HepG2 (cell line): ENCODE results near the gene STAT1. TPM values are rescaled to one million over a fixed set of nuclear protein-coding genes. Genes with fewer than 3 reads are reported as not detected.

Source experiments
- ATAC-seq: fragments of 200-7000 bp; cut with Tn5 transposase; 3 replicates; pipeline ENCODE4 v1.9.1; 2020; ENCODE audit warnings: mild to moderate bottlenecking, moderate library complexity
- BruUV-seq: library from RNA; stranded (reverse); fragments of 400-500 nt; replicated peaks from 2 replicates; lab custom pipeline; 2021; lab: Mats Ljungman, UMichigan
- CTCF ChIA-PET: fragments of 300-600 bp; formaldehyde crosslinking; extraction: SDS; loops from one replicate; lab custom pipeline; 2021; ENCODE audit warnings: low total read pairs, inconsistent platforms, low intra/inter-chr PET ratio; lab: Yijun Ruan, JAX
- POLR2A ChIA-PET: fragments of 350-600 bp; sonication (Branson Sonifier 250); formaldehyde crosslinking; loops from one replicate; lab custom pipeline; 2020; ENCODE audit warnings: antibody characterized with exemption, inconsistent platforms; lab: Yijun Ruan, JAX
- DNase-seq: peaks from one replicate; pipeline ENCODE4 v3.0.0-alpha.2; 2015; ENCODE audit warnings: low spot score
- FAIRE-seq: peaks from 3 replicates; lab custom pipeline; 2011; peaks lifted over from hg19 to GRCh38; lab: Jason Lieb, UNC
- H2AFZ ChIP-seq: one replicate; pipeline ENCODE4 v1.6.1; 2011; ENCODE audit warnings: low read length, inconsistent platforms
- H3K27ac ChIP-seq: fragments of 300-600 bp; 3 replicates; pipeline ENCODE4 v1.8.0; 2011; ENCODE audit warnings: mixed run types, mild to moderate bottlenecking, mixed read lengths, low read length, inconsistent platforms; ENCODE audit not compliant: insufficient read depth; ENCODE audit errors: extremely low read length
- H3K27me3 ChIP-seq, 2 experiments: fragments of 200-600 bp in 1 of 2; 2 replicates in 1 of 2; 3 replicates in 1 of 2; pipeline versions ENCODE4 v1.6.0 to v1.8.0; 2011; ENCODE audit warnings: low read length in 2 of 2, mild to moderate bottlenecking in 2 of 2, moderate library complexity in 2 of 2, inconsistent platforms in 1 of 2; ENCODE audit not compliant: insufficient read depth in 2 of 2, control insufficient read depth in 1 of 2
- H3K36me3 ChIP-seq, 2 experiments: fragments of 200-600 bp in 1 of 2; replicated peaks in 1 of 2; 2 replicates in 1 of 2; 3 replicates in 1 of 2; pipeline versions ENCODE4 v1.5.1 to v1.8.0; 2011; ENCODE audit warnings: low read length in 2 of 2, inconsistent platforms in 1 of 2; ENCODE audit not compliant: insufficient read depth in 2 of 2, control insufficient read depth in 1 of 2
- H3K4me1 ChIP-seq: 2 replicates; pipeline ENCODE4 v1.5.1; 2012; ENCODE audit warnings: low read length, inconsistent platforms; ENCODE audit not compliant: insufficient read depth
- H3K4me2 ChIP-seq: 2 replicates; pipeline ENCODE4 v1.6.0; 2011; ENCODE audit warnings: low read depth, low read length, inconsistent platforms
- H3K4me3 ChIP-seq, 3 experiments: fragments of 200-600 bp in 1 of 3; sonication (generic), shearing (Covaris generic) in 1 of 3; replicated peaks in 1 of 3; 2 replicates each; pipeline ENCODE4 v1.5.1; 2011 to 2016; ENCODE audit warnings: low read length in 3 of 3, inconsistent platforms in 2 of 3, low read depth in 2 of 3, mild to moderate bottlenecking in 2 of 3, control low read depth in 1 of 3, mixed read lengths in 1 of 3; ENCODE audit not compliant: insufficient read depth in 1 of 3
- H3K79me2 ChIP-seq: one replicate; pipeline ENCODE4 v1.6.1; 2011; ENCODE audit warnings: low read length, inconsistent platforms; ENCODE audit not compliant: insufficient read depth
- H3K9ac ChIP-seq: 2 replicates; pipeline ENCODE4 v1.6.0; 2011; ENCODE audit warnings: mild to moderate bottlenecking, low read depth, low read length, inconsistent platforms; ENCODE audit not compliant: insufficient read depth
- H3K9me3 ChIP-seq: 2 replicates; pipeline ENCODE4 v1.5.1; 2012; ENCODE audit warnings: mild to moderate bottlenecking, low read length
- H4K20me1 ChIP-seq: 2 replicates; pipeline ENCODE4 v1.6.0; 2011; ENCODE audit warnings: inconsistent platforms, mild to moderate bottlenecking, low read length, moderate library complexity; ENCODE audit not compliant: insufficient read depth
- HNRNPL ChIP-seq: fragments of 200-400 bp; formaldehyde crosslinking; IDR thresholded peaks from 2 replicates; pipeline ENCODE4 v1.6.1; 2017; ENCODE audit warnings: mild to moderate bottlenecking, low read depth, low read length
- RAD51 ChIP-seq: fragments of 450-650 bp; IDR thresholded peaks from 2 replicates; pipeline ENCODE4 v1.6.1; 2016; ENCODE audit warnings: borderline replicate concordance
- SMC3 ChIP-seq: IDR thresholded peaks from 2 replicates; pipeline ENCODE4 v1.6.1; 2011; ENCODE audit warnings: low read length, improper control_type of control experiment
- STAG1 ChIP-seq: sonication (generic); formaldehyde crosslinking; IDR thresholded peaks from 2 replicates; pipeline ENCODE4 v1.4.0; 2020; ENCODE audit warnings: missing genetic modification reagents
- TGIF2 ChIP-seq: IDR thresholded peaks from 2 replicates; pipeline ENCODE4 v1.6.1; 2016; ENCODE audit warnings: control low read depth, missing compliant biosample characterization
- WGBS: methylation state at CpG from one replicate; pipeline ENCODE4 v1.1.6; 2017; ENCODE audit warnings: low lambda C conversion rate; 5-methylcytosine and 5-hydroxymethylcytosine counted together
- in situ Hi-C: cut with HindIII; loops from 2 replicates; pipeline ENCODE4 v1.10.0; 2017; ENCODE audit warnings: low pct_unique_long_range_greater_than_20kb; ENCODE audit not compliant: extremely low pct_ligation_motif_present
- intact Hi-C: fragments of 100-400 bp; cut with micrococcal nuclease; formaldehyde crosslinking; loops from one replicate; pipeline ENCODE4 v1.10.0; 2022; ENCODE audit not compliant: unreplicated experiment
- polyA plus RNA-seq, 8 experiments: library from polyadenylated mRNA; depleted of rRNA in 3 of 8; stranded (reverse) in 7 of 8; unstranded in 1 of 8; fragments of >200 nt; fragmentation: Illumina TruSeq in 4 of 8; extraction: Trizol in 4 of 8; gene quantifications; 2 replicates each; pipeline versions ENCODE4 v1.2.1 to v1.2.3, GENCODE V29; 2011 to 2016; ENCODE audit warnings: low read depth in 4 of 8, missing spikeins in 1 of 8, mixed read lengths in 1 of 8; ENCODE audit not compliant: insufficient read depth in 1 of 8
- total RNA-seq, 5 experiments: library from RNA; depleted of rRNA; stranded (reverse); fragments of >200 nt; fragmentation: Illumina TruSeq; extraction: Trizol; gene quantifications; 2 replicates each; pipeline ENCODE4 v1.2.3, GENCODE V29; 2016; ENCODE audit warnings: low read depth in 1 of 5
- TF ChIP-seq, protein P1 (sequence below): conservative IDR thresholded peaks from 2 replicates; pipeline ENCODE4 v1.6.1; 2018; ENCODE audit warnings: missing genetic modification reagents
- TF ChIP-seq, protein P2 (sequence below): sonication (generic); formaldehyde crosslinking; IDR thresholded peaks from 2 replicates; pipeline ENCODE4 v1.5.0; 2020; ENCODE audit warnings: mild to moderate bottlenecking, missing genetic modification reagents, moderate library complexity
- TF ChIP-seq, protein P3 (sequence below), 2 experiments: sonication (generic) in 1 of 2; formaldehyde crosslinking in 1 of 2; IDR thresholded peaks; 2 replicates each; pipeline versions ENCODE4 v1.4.0 to v1.6.1; 2018 to 2020; ENCODE audit warnings: missing genetic modification reagents in 2 of 2, borderline replicate concordance in 1 of 2, low read depth in 1 of 2, mild to moderate bottlenecking in 1 of 2, missing biosample characterization in 1 of 2

The STAT1 gene
- total and polyA plus RNA-seq, 2 of the 13 experiments (the other 11 are each of a cell fraction or from before 2014, with no cell fraction given): 21.8 to 59.6 TPM

DNA sequence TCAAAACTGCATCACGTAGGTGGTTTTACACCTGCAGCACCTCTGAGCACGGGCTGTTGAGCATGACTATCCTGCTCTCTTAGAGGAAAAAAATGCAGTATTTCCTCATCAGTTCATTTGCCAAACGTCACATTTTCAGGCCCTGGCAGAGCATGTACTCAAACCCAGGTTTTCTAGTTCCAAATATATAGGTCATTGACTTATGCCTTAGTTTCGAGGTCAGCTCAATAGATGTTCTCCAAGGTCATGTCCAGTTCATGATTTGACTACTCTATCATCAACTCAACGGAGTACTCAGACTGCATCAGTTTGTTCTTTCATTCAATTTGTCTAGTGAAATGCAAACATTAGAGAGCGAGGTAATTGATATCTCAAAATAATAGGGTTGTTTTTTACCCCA is 39.3 kb upstream of the STAT1 start:
- H3K9ac ChIP-seq: no peak overlapping the region
- H2AFZ ChIP-seq: no peak overlapping the region
- in situ Hi-C loops: loop anchor here (5.0 to 25.0 kb wide), 2 partner anchors 99 to 459 kb away; partner anchors contain the start of gene STAT4
- no peak for FAIRE-seq
- no peak for ATAC-seq
- no peak overlapping the region for H3K4me2 ChIP-seq
- H3K9me3 ChIP-seq: no peaks in the 10 kb centered on the region
- ChIA-PET POLR2A (no interaction called here), CTCF (interaction anchor here (1.5 kb wide), 1 partner anchor 101 kb away, joined by 4 read pairs; no protein-coding TSS in a partner anchor)
- DNase-seq: no peak
- no peaks in the 10 kb centered on the region for H3K79me2 ChIP-seq
- BruUV-seq: no TSS peak
- peaks cover 17% of the 10 kb centered on the region for H3K4me1 ChIP-seq
- peaks cover 0 to 1% of the 10 kb centered on the region in 2 experiments; a peak in 2 of 5 replicates for H3K27me3 ChIP-seq
- TF ChIP-seq, protein P1, sequence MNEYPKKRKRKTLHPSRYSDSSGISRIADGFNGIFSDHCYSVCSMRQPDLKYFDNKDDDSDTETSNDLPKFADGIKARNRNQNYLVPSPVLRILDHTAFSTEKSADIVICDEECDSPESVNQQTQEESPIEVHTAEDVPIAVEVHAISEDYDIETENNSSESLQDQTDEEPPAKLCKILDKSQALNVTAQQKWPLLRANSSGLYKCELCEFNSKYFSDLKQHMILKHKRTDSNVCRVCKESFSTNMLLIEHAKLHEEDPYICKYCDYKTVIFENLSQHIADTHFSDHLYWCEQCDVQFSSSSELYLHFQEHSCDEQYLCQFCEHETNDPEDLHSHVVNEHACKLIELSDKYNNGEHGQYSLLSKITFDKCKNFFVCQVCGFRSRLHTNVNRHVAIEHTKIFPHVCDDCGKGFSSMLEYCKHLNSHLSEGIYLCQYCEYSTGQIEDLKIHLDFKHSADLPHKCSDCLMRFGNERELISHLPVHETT (CRISPR knock-in tag): no peak
- TF ChIP-seq HNRNPL: no peak
- no peaks in the 10 kb centered on the region for H4K20me1 ChIP-seq
- 6% methylated on average over 6 of the region's 6 CpGs for WGBS
- no peak overlapping the region for H3K4me3 ChIP-seq
- H3K27ac ChIP-seq: no peak overlapping the region
- intact Hi-C loops: loop anchor here (5.0 kb wide), 2 partner anchors 164 to 449 kb away; no protein-coding TSS in a partner anchor
- no peaks in the 10 kb centered on the region for H3K36me3 ChIP-seq

DNA sequence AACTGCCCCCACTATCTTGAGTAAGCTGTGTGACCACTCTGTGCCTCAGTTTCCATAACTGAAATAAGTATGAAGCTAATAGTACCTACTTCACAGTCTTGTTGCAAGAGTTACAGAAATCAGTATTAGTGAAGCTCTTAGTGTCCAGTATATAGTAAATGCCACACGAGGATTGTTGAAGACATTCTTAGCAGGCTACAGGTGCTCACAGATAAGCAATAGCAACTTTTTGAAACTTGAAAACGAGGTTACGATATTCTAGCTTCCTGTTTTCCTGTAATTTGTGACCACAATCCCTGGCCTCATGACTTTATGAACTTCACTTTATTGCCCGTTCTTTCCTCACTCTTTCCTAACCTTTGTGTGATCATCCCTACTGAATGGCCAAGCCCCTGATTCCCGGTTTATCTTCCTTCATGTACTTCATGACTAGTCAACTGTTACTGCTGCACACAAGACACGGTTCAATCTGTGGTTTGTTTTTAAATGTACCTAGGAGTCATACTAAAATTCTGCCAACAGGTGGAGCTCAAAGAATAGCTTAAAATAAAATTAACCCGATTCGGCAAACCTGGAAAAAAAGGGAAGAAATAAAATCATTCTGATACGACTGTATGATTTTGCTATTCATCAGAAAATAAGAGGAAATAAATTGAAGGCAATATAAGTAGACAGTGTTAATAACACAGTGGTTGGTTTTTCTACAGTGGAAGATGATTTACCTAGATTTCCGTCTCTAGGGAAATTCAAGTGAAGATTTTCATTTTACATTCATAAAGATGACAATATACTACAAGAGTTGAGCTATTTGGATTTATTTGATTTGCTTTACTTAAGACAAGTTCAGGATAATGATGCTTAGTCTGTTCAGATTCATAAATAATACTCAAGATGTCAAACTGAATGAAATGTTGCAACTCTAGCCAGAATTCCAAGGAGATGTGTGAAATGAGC is 38.1 kb upstream of the STAT1 start:
- Histone ChIP-seq H3K79me2 (no peaks in the 10 kb centered on the region), H3K4me2 (peak overlapping the region; percentile 7; the same call in 1 of the 2 replicates), H3K36me3 (no peaks in the 10 kb centered on the region), H3K4me3 (no peak overlapping the region), H3K9me3 (no peaks in the 10 kb centered on the region), H3K27me3 (peaks cover 0 to 1% of the 10 kb centered on the region in 2 experiments; a peak in 2 of 5 replicates), H4K20me1 (no peaks in the 10 kb centered on the region), H2AFZ (no peak overlapping the region), H3K4me1 (peaks cover 17% of the 10 kb centered on the region), H3K9ac (no peak overlapping the region), H3K27ac (no peak overlapping the region)
- ChIA-PET POLR2A (no interaction called here), CTCF (interaction anchor here (1.3 to 1.8 kb wide), 3 partner anchors 102 to 166 kb away, joined by 4 to 19 read pairs (median 4); no protein-coding TSS in a partner anchor)
- no TSS peak for BruUV-seq
- in situ Hi-C loops: loop anchor here (5.0 to 25.0 kb wide), 2 partner anchors 100 to 460 kb away; partner anchors contain the start of gene STAT4
- DNase-seq (peak; percentile 56), ATAC-seq (peak; percentile 72), FAIRE-seq (peak; percentile 39)
- WGBS: 19% methylated on average over 10 of the region's 10 CpGs
- intact Hi-C loops: loop anchor here (1.0 to 5.0 kb wide), 4 partner anchors 103 to 469 kb away; no protein-coding TSS in a partner anchor
- TF ChIP-seq, protein P2, sequence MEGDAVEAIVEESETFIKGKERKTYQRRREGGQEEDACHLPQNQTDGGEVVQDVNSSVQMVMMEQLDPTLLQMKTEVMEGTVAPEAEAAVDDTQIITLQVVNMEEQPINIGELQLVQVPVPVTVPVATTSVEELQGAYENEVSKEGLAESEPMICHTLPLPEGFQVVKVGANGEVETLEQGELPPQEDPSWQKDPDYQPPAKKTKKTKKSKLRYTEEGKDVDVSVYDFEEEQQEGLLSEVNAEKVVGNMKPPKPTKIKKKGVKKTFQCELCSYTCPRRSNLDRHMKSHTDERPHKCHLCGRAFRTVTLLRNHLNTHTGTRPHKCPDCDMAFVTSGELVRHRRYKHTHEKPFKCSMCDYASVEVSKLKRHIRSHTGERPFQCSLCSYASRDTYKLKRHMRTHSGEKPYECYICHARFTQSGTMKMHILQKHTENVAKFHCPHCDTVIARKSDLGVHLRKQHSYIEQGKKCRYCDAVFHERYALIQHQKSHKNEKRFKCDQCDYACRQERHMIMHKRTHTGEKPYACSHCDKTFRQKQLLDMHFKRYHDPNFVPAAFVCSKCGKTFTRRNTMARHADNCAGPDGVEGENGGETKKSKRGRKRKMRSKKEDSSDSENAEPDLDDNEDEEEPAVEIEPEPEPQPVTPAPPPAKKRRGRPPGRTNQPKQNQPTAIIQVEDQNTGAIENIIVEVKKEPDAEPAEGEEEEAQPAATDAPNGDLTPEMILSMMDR (CRISPR knock-in tag): peak; percentile 64
- TF ChIP-seq STAG1 (CRISPR knock-in tag) (peak; percentile 67), TGIF2 (0 out of 2 replicates have a peak, but pooled peaks have one; percentile 25), RAD51 (no peak), SMC3 (peak; percentile 43; the same call in 1 of the 2 replicates)
- TF ChIP-seq, protein P3, sequence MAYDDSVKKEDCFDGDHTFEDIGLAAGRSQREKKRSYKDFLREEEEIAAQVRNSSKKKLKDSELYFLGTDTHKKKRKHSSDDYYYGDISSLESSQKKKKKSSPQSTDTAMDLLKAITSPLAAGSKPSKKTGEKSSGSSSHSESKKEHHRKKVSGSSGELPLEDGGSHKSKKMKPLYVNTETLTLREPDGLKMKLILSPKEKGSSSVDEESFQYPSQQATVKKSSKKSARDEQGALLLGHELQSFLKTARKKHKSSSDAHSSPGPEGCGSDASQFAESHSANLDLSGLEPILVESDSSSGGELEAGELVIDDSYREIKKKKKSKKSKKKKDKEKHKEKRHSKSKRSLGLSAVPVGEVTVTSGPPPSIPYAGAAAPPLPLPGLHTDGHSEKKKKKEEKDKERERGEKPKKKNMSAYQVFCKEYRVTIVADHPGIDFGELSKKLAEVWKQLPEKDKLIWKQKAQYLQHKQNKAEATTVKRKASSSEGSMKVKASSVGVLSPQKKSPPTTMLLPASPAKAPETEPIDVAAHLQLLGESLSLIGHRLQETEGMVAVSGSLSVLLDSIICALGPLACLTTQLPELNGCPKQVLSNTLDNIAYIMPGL (CRISPR knock-in tag; IDR thresholded peaks at IDR 0.05; ENCODE audit: borderline replicate concordance in 1 of 2, low read depth in 1 of 2): 0 out of 4 replicates have a peak, but pooled peaks of 1 of the 2 experiments have one; percentile 31
